ENCODE results near the gene KRT7.
"Not testable (repeated sequence)": the region's sequence is repeated elsewhere in the genome, so short reads cannot be mapped to it uniquely, and the experiment has no call there.

KRT7 gene

GRCh38 chr12:52235001-52235764, 2.1 kb downstream of the KRT7 start:
- H3K4me3 ChIP-seq (ENCODE audit: low read depth in 1 of 2, low read length in 2 of 2), result no peak overlapping the region
- peaks cover 16% of the 10 kb centered on the region for H3K27me3 ChIP-seq (ENCODE audit: low read depth, low read length)
- peaks cover 0 to 14% of the 10 kb centered on the region in 2 donors for H3K4me1 ChIP-seq (ENCODE audit: control insufficient read depth in 1 of 2, insufficient read depth in 2 of 2, low read length in 2 of 2)
- H3K9me3 ChIP-seq (ENCODE audit: control insufficient read depth in 1 of 2, low read length in 2 of 2), result no peaks in the 10 kb centered on the region
- H3K27ac ChIP-seq (ENCODE audit: low read length), result no peak overlapping the region
- H3K36me3 ChIP-seq (ENCODE audit: control insufficient read depth in 1 of 2, insufficient read depth in 2 of 2, low read length in 2 of 2), result no peaks in the 10 kb centered on the region

GRCh38 chr12:52235822-52236361, 2.8 kb downstream of the KRT7 start:
- Histone ChIP-seq H3K4me3 (ENCODE audit: low read depth in 1 of 2, low read length in 2 of 2) (no peak overlapping the region), H3K4me1 (ENCODE audit: control insufficient read depth in 1 of 2, insufficient read depth in 2 of 2, low read length in 2 of 2) (peaks cover 0 to 14% of the 10 kb centered on the region in 2 donors), H3K36me3 (ENCODE audit: control insufficient read depth in 1 of 2, insufficient read depth in 2 of 2, low read length in 2 of 2) (no peaks in the 10 kb centered on the region), H3K27ac (ENCODE audit: low read length) (no peak overlapping the region), H3K27me3 (ENCODE audit: low read depth, low read length) (peaks cover 16% of the 10 kb centered on the region), H3K9me3 (ENCODE audit: control insufficient read depth in 1 of 2, low read length in 2 of 2) (no peaks in the 10 kb centered on the region)

GRCh38 chr12:52236386-52237050, 3.5 kb downstream of the KRT7 start:
- Histone ChIP-seq H3K4me3 (ENCODE audit: low read depth in 1 of 2, low read length in 2 of 2) (no peak overlapping the region), H3K36me3 (ENCODE audit: control insufficient read depth in 1 of 2, insufficient read depth in 2 of 2, low read length in 2 of 2) (no peaks in the 10 kb centered on the region), H3K27me3 (ENCODE audit: low read depth, low read length) (peaks cover 16% of the 10 kb centered on the region), H3K27ac (ENCODE audit: low read length) (no peak overlapping the region), H3K4me1 (ENCODE audit: control insufficient read depth in 1 of 2, insufficient read depth in 2 of 2, low read length in 2 of 2) (peaks cover 0 to 14% of the 10 kb centered on the region in 2 donors), H3K9me3 (ENCODE audit: control insufficient read depth in 1 of 2, low read length in 2 of 2) (no peaks in the 10 kb centered on the region)

GRCh38 chr12:52238207-52238840, 5.3 kb downstream of the KRT7 start:
- H3K4me3 ChIP-seq (ENCODE audit: low read depth in 1 of 2, low read length in 2 of 2), result no peak overlapping the region
- no peak overlapping the region for H3K27ac ChIP-seq (ENCODE audit: low read length)
- H3K27me3 ChIP-seq (ENCODE audit: low read depth, low read length), result no peaks in the 10 kb centered on the region
- H3K4me1 ChIP-seq (ENCODE audit: control insufficient read depth in 1 of 2, insufficient read depth in 2 of 2, low read length in 2 of 2), result peaks cover 1 to 8% of the 10 kb centered on the region in 2 donors
- H3K9me3 ChIP-seq (ENCODE audit: control insufficient read depth in 1 of 2, low read length in 2 of 2), result no peaks in the 10 kb centered on the region
- H3K36me3 ChIP-seq (ENCODE audit: control insufficient read depth in 1 of 2, insufficient read depth in 2 of 2, low read length in 2 of 2), result no peaks in the 10 kb centered on the region

- H3K4me1 ChIP-seq (ENCODE audit: control insufficient read depth in 1 of 2, insufficient read depth in 2 of 2, low read length in 2 of 2), result peaks cover 9% of the 10 kb centered on the region in 2 donors
- no peaks in the 10 kb centered on the region for H3K27me3 ChIP-seq (ENCODE audit: low read depth, low read length)
- no peak overlapping the region for H3K4me3 ChIP-seq (ENCODE audit: low read depth in 1 of 2, low read length in 2 of 2)
- no peaks in the 10 kb centered on the region for H3K36me3 ChIP-seq (ENCODE audit: control insufficient read depth in 1 of 2, insufficient read depth in 2 of 2, low read length in 2 of 2)
- no peaks in the 10 kb centered on the region for H3K9me3 ChIP-seq (ENCODE audit: control insufficient read depth in 1 of 2, low read length in 2 of 2)
- no peak overlapping the region for H3K27ac ChIP-seq (ENCODE audit: low read length)
These were observed 6.0 kb downstream of the KRT7 start for GRCh38 chr12:52238916-52239646.

GRCh38 chr12:52239767-52240166, 6.7 kb downstream of the KRT7 start:
- Histone ChIP-seq H3K27ac (ENCODE audit: low read length) (no peak overlapping the region), H3K27me3 (ENCODE audit: low read depth, low read length) (no peaks in the 10 kb centered on the region), H3K4me3 (ENCODE audit: low read depth in 1 of 2, low read length in 2 of 2) (no peak overlapping the region), H3K9me3 (ENCODE audit: control insufficient read depth in 1 of 2, low read length in 2 of 2) (no peaks in the 10 kb centered on the region), H3K4me1 (ENCODE audit: control insufficient read depth in 1 of 2, insufficient read depth in 2 of 2, low read length in 2 of 2) (peaks cover 12 to 16% of the 10 kb centered on the region in 2 donors), H3K36me3 (ENCODE audit: control insufficient read depth in 1 of 2, insufficient read depth in 2 of 2, low read length in 2 of 2) (no peaks in the 10 kb centered on the region)

- H3K27me3 ChIP-seq (ENCODE audit: low read depth, low read length), result not testable (repeated sequence)
- peaks cover 12 to 16% of the 10 kb centered on the region in 2 donors for H3K4me1 ChIP-seq (ENCODE audit: control insufficient read depth in 1 of 2, insufficient read depth in 2 of 2, low read length in 2 of 2)
These were observed 7.2 kb downstream of the KRT7 start for GRCh38 chr12:52240247-52240646.

GRCh38 chr12:52241205-52241842, 8.3 kb downstream of the KRT7 start:
- Histone ChIP-seq H3K4me1 (ENCODE audit: control insufficient read depth in 1 of 2, insufficient read depth in 2 of 2, low read length in 2 of 2) (peaks cover 12 to 16% of the 10 kb centered on the region in 2 donors), H3K27me3 (ENCODE audit: low read depth, low read length) (no peaks in the 10 kb centered on the region), H3K27ac (ENCODE audit: low read length) (no peak overlapping the region), H3K36me3 (ENCODE audit: control insufficient read depth in 1 of 2, insufficient read depth in 2 of 2, low read length in 2 of 2) (no peaks in the 10 kb centered on the region), H3K9me3 (ENCODE audit: control insufficient read depth in 1 of 2, low read length in 2 of 2) (no peaks in the 10 kb centered on the region), H3K4me3 (ENCODE audit: low read depth in 1 of 2, low read length in 2 of 2) (no peak overlapping the region)

More at GRCh38 chr12:52240247-52240646, 7.2 kb downstream of the KRT7 start:
- not testable (repeated sequence) for H3K27ac ChIP-seq (ENCODE audit: low read length); H3K36me3 ChIP-seq (ENCODE audit: control insufficient read depth in 1 of 2, insufficient read depth in 2 of 2, low read length in 2 of 2); H3K9me3 ChIP-seq (ENCODE audit: control insufficient read depth in 1 of 2, low read length in 2 of 2); H3K4me3 ChIP-seq (ENCODE audit: low read depth in 1 of 2, low read length in 2 of 2)

GRCh38 chr12:52242442-52243258, 9.6 kb downstream of the KRT7 start:
- H3K4me3 ChIP-seq (ENCODE audit: low read depth in 1 of 2, low read length in 2 of 2), result no peak overlapping the region
- H3K36me3 ChIP-seq (ENCODE audit: control insufficient read depth in 1 of 2, insufficient read depth in 2 of 2, low read length in 2 of 2), result no peaks in the 10 kb centered on the region
- no peak overlapping the region for H3K27ac ChIP-seq (ENCODE audit: low read length)
- peaks cover 12 to 16% of the 10 kb centered on the region in 2 donors for H3K4me1 ChIP-seq (ENCODE audit: control insufficient read depth in 1 of 2, insufficient read depth in 2 of 2, low read length in 2 of 2)
- H3K9me3 ChIP-seq (ENCODE audit: control insufficient read depth in 1 of 2, low read length in 2 of 2), result no peaks in the 10 kb centered on the region
- H3K27me3 ChIP-seq (ENCODE audit: low read depth, low read length), result no peaks in the 10 kb centered on the region

- Histone ChIP-seq H3K36me3 (ENCODE audit: control insufficient read depth in 1 of 2, insufficient read depth in 2 of 2, low read length in 2 of 2) (no peaks in the 10 kb centered on the region), H3K27me3 (ENCODE audit: low read depth, low read length) (no peaks in the 10 kb centered on the region), H3K4me3 (ENCODE audit: low read depth in 1 of 2, low read length in 2 of 2) (no peak overlapping the region), H3K4me1 (ENCODE audit: control insufficient read depth in 1 of 2, insufficient read depth in 2 of 2, low read length in 2 of 2) (peaks cover 12 to 16% of the 10 kb centered on the region in 2 donors), H3K27ac (ENCODE audit: low read length) (peak overlapping the region; percentile 23), H3K9me3 (ENCODE audit: control insufficient read depth in 1 of 2, low read length in 2 of 2) (no peaks in the 10 kb centered on the region)
These were observed 10.3 kb downstream of the KRT7 start for GRCh38 chr12:52243259-52243855.
